ENCODE measurements around the gene NPAS3.
A peak's percentile ranks its signal among the peaks of the same experiment; 100 is the strongest.

Gene NPAS3

GRCh38 chr14:33774723-33775470 is 836.2 kb downstream of the NPAS3 start:
- no peak for DNase-seq

- no peak for DNase-seq
Measured at GRCh38 chr14:33776871-33777270, 838.2 kb downstream of the NPAS3 start.

- DNase-seq: no peak
Measured at GRCh38 chr14:33777681-33778080, 839.0 kb downstream of the NPAS3 start.

GRCh38 chr14:33780035-33780434 is 841.4 kb downstream of the NPAS3 start:
- DNase-seq: no peak

GRCh38 chr14:33781236-33781635 is 842.6 kb downstream of the NPAS3 start:
- DNase-seq: no peak

- no peak for DNase-seq
Measured at GRCh38 chr14:33782923-33783322, 844.2 kb downstream of the NPAS3 start.

GRCh38 chr14:33786091-33786825 is 847.6 kb downstream of the NPAS3 start:
- no peak for DNase-seq

- DNase-seq: peak in 3 of 56 donors; percentile 8 to 49 (median 9)
Measured at GRCh38 chr14:33788161-33788560, 849.5 kb downstream of the NPAS3 start.

- no peak for DNase-seq
Measured at GRCh38 chr14:33790996-33791395, 852.3 kb downstream of the NPAS3 start.

- DNase-seq: no peak
Measured at GRCh38 chr14:33792009-33792719, 853.5 kb downstream of the NPAS3 start.

GRCh38 chr14:33792720-33793368 is 854.2 kb downstream of the NPAS3 start:
- peak in 55 of 56 donors; percentile 9 to 89 (median 69) for DNase-seq

GRCh38 chr14:33793398-33794110 is 854.9 kb downstream of the NPAS3 start:
- peak in 1 of 56 donors; percentile 8 for DNase-seq

- DNase-seq: peak in 2 of 56 donors; percentile 14 to 20
Measured at GRCh38 chr14:33794791-33795305, 856.2 kb downstream of the NPAS3 start.

GRCh38 chr14:33796356-33796755 is 857.7 kb downstream of the NPAS3 start:
- no peak for DNase-seq

GRCh38 chr14:33799705-33800570 is 861.3 kb downstream of the NPAS3 start:
- DNase-seq: no peak

GRCh38 chr14:33800735-33801163 is 862.1 kb downstream of the NPAS3 start:
- DNase-seq: no peak

- DNase-seq: no peak
Measured at GRCh38 chr14:33802737-33803136, 864.1 kb downstream of the NPAS3 start.

GRCh38 chr14:33805593-33805992 is 866.9 kb downstream of the NPAS3 start:
- peak in 34 of 56 donors; percentile 13 to 74 (median 29) for DNase-seq

GRCh38 chr14:33806905-33807304 is 868.2 kb downstream of the NPAS3 start:
- no peak for DNase-seq

GRCh38 chr14:33808187-33808586 is 869.5 kb downstream of the NPAS3 start:
- no peak for DNase-seq
